ENCODE measurements around the gene NOL6. TPM values are rescaled to one million over a fixed set of nuclear protein-coding genes. Genes with fewer than 3 reads are reported as not detected.

Gene NOL6
- total RNA-seq, 1 donor from 2014 or later: 60.1 TPM

DNA sequence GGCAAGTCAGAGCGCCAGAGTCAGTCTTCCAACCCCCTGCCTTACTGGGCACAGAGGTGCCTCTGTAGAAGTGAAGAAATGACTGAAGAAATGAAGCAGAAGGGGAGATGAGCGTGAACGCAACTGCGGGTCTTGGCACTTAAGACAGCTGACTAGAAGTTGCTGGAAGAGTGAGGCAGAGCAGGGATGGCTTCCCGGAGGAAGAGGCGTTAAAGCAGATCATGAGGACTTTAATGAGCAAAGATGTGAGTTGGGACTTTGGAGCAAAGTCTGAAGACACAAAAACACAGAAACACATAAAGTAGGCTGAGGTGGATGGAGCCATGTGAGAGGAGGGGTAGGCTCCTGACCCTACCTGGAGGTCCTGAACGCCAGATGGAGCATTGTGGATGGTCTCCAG is 33.5 kb downstream of the NOL6 start:
- peaks cover 7% of the 10 kb centered on the region for H3K4me1 Mint-ChIP-seq (ENCODE audit: low read depth, unreplicated experiment)

GRCh38 chr9:33439731-33440130 is 34.0 kb downstream of the NOL6 start:
- Histone ChIP-seq H4K20me1 (ENCODE audit: insufficient read depth, low read length) (no peaks in the 10 kb centered on the region), H3K9me3 (ENCODE audit: insufficient read depth, low read depth, low read length) (no peaks in the 10 kb centered on the region), H3K4me1 (ENCODE audit: insufficient read depth, low read length) (no peaks in the 10 kb centered on the region), H2AFZ (ENCODE audit: low read depth, low read length) (no peak overlapping the region), H3K4me3 (ENCODE audit: insufficient read depth, low read depth, low read length) (no peak overlapping the region), H3K27me3 (ENCODE audit: insufficient read depth, low read length) (peaks cover 9% of the 10 kb centered on the region), H3K79me2 (ENCODE audit: insufficient read depth, low read length) (no peaks in the 10 kb centered on the region), H3K36me3 (ENCODE audit: insufficient read depth, low read length) (no peaks in the 10 kb centered on the region), H3K9ac (ENCODE audit: low read length) (no peak overlapping the region), H3K27ac (ENCODE audit: low read depth, low read length) (no peak overlapping the region), H3K4me2 (ENCODE audit: low read length) (no peak overlapping the region)
- TF ChIP-seq CTCF (IDR thresholded peaks at IDR 0.05; ENCODE audit: insufficient read depth, low read depth, low read length): no peak
- no peak for TF ChIP-seq EZH2 (IDR thresholded peaks at IDR 0.05; ENCODE audit: insufficient read depth, low read length)
- FAIRE-seq (no peak), DNase-seq (ENCODE audit: low read depth) (no peak)
- H3K4me1 Mint-ChIP-seq (ENCODE audit: low read depth, unreplicated experiment): peaks cover 7% of the 10 kb centered on the region
- H3K4me3 Mint-ChIP-seq (ENCODE audit: unreplicated experiment): no peak overlapping the region
- peaks cover 4% of the 10 kb centered on the region for H3K9me3 Mint-ChIP-seq (ENCODE audit: unreplicated experiment)
- H3K27me3 Mint-ChIP-seq (ENCODE audit: low read depth, unreplicated experiment): peaks cover 58% of the 10 kb centered on the region
- H3K27ac Mint-ChIP-seq (ENCODE audit: unreplicated experiment): no peak overlapping the region
- H3K36me3 Mint-ChIP-seq (ENCODE audit: low read depth, unreplicated experiment): peaks cover 2% of the 10 kb centered on the region

More for the DNA sequence above, 33.5 kb downstream of the NOL6 start:
- H2AFZ ChIP-seq (ENCODE audit: low read depth, low read length): no peak overlapping the region
- no peak overlapping the region for H3K4me2 ChIP-seq (ENCODE audit: low read length)
- no peaks in the 10 kb centered on the region for H3K36me3 ChIP-seq (ENCODE audit: insufficient read depth, low read length)
- no peak for DNase-seq (ENCODE audit: low read depth)
- H3K27me3 ChIP-seq (ENCODE audit: insufficient read depth, low read length): peaks cover 7% of the 10 kb centered on the region
- no peak overlapping the region for H3K27ac ChIP-seq (ENCODE audit: low read depth, low read length)
- H4K20me1 ChIP-seq (ENCODE audit: insufficient read depth, low read length): no peaks in the 10 kb centered on the region
- H3K79me2 ChIP-seq (ENCODE audit: insufficient read depth, low read length): no peaks in the 10 kb centered on the region
- Mint-ChIP-seq H3K4me3 (ENCODE audit: unreplicated experiment) (no peak overlapping the region), H3K9me3 (ENCODE audit: unreplicated experiment) (peaks cover 4% of the 10 kb centered on the region), H3K36me3 (ENCODE audit: low read depth, unreplicated experiment) (peaks cover 2% of the 10 kb centered on the region), H3K27ac (ENCODE audit: unreplicated experiment) (no peak overlapping the region), H3K27me3 (ENCODE audit: low read depth, unreplicated experiment) (peaks cover 58% of the 10 kb centered on the region)
- no peak for FAIRE-seq
- H3K4me3 ChIP-seq (ENCODE audit: insufficient read depth, low read depth, low read length): no peak overlapping the region
- no peaks in the 10 kb centered on the region for H3K4me1 ChIP-seq (ENCODE audit: insufficient read depth, low read length)
- no peak for TF ChIP-seq CTCF (IDR thresholded peaks at IDR 0.05; ENCODE audit: insufficient read depth, low read depth, low read length)
- no peak for TF ChIP-seq EZH2 (IDR thresholded peaks at IDR 0.05; ENCODE audit: insufficient read depth, low read length)
- H3K9me3 ChIP-seq (ENCODE audit: insufficient read depth, low read depth, low read length): no peaks in the 10 kb centered on the region
- H3K9ac ChIP-seq (ENCODE audit: low read length): no peak overlapping the region

DNA sequence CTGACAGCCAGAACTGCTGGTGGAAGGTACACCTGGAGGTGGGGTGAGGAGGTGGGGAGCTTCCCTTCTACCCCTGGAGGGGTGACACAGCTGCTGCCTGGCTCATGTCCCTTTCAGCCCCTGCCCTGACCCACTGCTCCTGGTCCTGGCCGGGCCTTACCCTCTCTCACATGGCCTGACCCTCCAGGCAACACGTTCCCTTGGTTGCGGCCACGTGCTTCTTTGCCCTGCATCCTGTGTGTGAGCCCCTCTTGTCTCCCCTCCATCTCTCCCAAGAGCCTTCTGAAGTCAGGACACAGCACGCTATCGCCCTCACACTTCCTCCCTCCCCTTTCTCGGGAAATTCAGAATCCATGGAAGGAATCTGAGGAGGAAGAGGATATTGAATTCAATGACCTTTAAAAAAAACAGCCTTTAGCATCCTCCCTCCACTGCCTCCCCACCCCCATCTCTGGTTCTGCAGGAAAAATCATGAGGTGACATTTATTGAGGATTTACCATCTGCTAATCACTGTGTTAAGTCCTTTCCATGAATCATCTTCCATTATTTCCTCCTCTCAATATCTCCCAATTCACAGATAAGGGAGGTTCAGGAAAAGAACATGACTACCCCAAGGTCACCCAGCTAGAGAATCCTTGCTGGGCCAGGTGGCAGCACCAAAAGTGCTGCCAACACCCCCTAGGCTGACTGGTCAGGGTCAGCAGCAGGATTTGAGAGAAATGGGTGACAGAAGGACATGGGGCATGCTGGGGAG is 34.6 kb downstream of the NOL6 start:
- H4K20me1 ChIP-seq (ENCODE audit: insufficient read depth, low read length): no peaks in the 10 kb centered on the region
- no peaks in the 10 kb centered on the region for H3K79me2 ChIP-seq (ENCODE audit: insufficient read depth, low read length)
- Mint-ChIP-seq H3K27me3 (ENCODE audit: low read depth, unreplicated experiment) (peaks cover 59% of the 10 kb centered on the region), H3K27ac (ENCODE audit: unreplicated experiment) (no peak overlapping the region), H3K4me3 (ENCODE audit: unreplicated experiment) (no peak overlapping the region), H3K9me3 (ENCODE audit: unreplicated experiment) (peaks cover 4% of the 10 kb centered on the region), H3K4me1 (ENCODE audit: low read depth, unreplicated experiment) (peaks cover 9% of the 10 kb centered on the region), H3K36me3 (ENCODE audit: low read depth, unreplicated experiment) (peaks cover 2% of the 10 kb centered on the region)
- H3K27me3 ChIP-seq (ENCODE audit: insufficient read depth, low read length): peaks cover 12% of the 10 kb centered on the region
- H3K4me3 ChIP-seq (ENCODE audit: insufficient read depth, low read depth, low read length): no peak overlapping the region
- H3K27ac ChIP-seq (ENCODE audit: low read depth, low read length): no peak overlapping the region
- no peaks in the 10 kb centered on the region for H3K4me1 ChIP-seq (ENCODE audit: insufficient read depth, low read length)
- DNase-seq (ENCODE audit: low read depth): no peak
- FAIRE-seq: no peak
- no peak overlapping the region for H3K9ac ChIP-seq (ENCODE audit: low read length)
- no peak overlapping the region for H2AFZ ChIP-seq (ENCODE audit: low read depth, low read length)
- H3K36me3 ChIP-seq (ENCODE audit: insufficient read depth, low read length): no peaks in the 10 kb centered on the region
- H3K4me2 ChIP-seq (ENCODE audit: low read length): no peak overlapping the region
- no peak for TF ChIP-seq EZH2 (IDR thresholded peaks at IDR 0.05; ENCODE audit: insufficient read depth, low read length)
- no peak for TF ChIP-seq CTCF (IDR thresholded peaks at IDR 0.05; ENCODE audit: insufficient read depth, low read depth, low read length)
- no peaks in the 10 kb centered on the region for H3K9me3 ChIP-seq (ENCODE audit: insufficient read depth, low read depth, low read length)
